Neural progenitor cell (in vitro differentiated cells): ENCODE measurements around the gene STK4.

Source experiments
- CTCF ChIP-seq: fragments of 200-600 bp; sonication (generic); IDR thresholded peaks from 2 replicates; pipeline ENCODE4 v1.5.1; 2017; ENCODE audit warnings: antibody characterized with exemption, mild to moderate bottlenecking
- EZH2 ChIP-seq: fragments of 200-600 bp; sonication (generic); IDR thresholded peaks from 2 replicates; pipeline ENCODE4 v1.6.1; 2017; ENCODE audit warnings: antibody characterized with exemption, mild to moderate bottlenecking, moderate library complexity
- EZH2phosphoT487 ChIP-seq: fragments of 200-600 bp; sonication (generic); IDR thresholded peaks from 2 replicates; pipeline ENCODE4 v1.6.1; 2017; ENCODE audit warnings: antibody characterized with exemption

- TF ChIP-seq CTCF, result no peak
- TF ChIP-seq EZH2, result no peak
- no peak for TF ChIP-seq EZH2phosphoT487
Measured at GRCh38 chr20:45064812-45065211, 98.5 kb downstream of the STK4 start.
